NCI-H774 (cell line): Measurements from ENCODE around the gene ADGRG6.
"Not testable (repeated sequence)": the region's sequence is repeated elsewhere in the genome, so short reads cannot be mapped to it uniquely, and the experiment has no call there.

Experiments used
- DNase-seq: peaks from one replicate; lab custom pipeline; 2025; lab: John Stamatoyannopoulos, UW

The ADGRG6 gene

DNA sequence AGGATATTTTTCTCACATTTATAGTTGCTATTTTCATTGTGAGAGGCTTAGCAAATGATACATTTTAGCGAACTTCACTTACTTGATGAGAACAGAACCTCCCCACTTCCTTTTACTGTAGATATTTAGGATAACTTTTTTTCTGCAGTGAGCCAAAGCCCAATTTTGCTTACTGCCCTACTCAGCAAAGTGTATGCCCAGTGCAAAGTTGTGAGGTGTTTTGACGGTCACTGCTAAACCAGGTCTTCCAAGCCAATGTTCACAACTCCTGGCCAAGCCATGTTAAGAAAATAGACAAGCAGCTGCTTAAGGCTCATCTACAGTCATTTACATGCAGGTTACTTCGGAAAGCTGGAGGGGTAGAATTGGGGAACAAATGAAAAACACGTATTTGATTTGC is 144.8 kb downstream of the ADGRG6 start:
- DNase-seq, result no peak

DNA sequence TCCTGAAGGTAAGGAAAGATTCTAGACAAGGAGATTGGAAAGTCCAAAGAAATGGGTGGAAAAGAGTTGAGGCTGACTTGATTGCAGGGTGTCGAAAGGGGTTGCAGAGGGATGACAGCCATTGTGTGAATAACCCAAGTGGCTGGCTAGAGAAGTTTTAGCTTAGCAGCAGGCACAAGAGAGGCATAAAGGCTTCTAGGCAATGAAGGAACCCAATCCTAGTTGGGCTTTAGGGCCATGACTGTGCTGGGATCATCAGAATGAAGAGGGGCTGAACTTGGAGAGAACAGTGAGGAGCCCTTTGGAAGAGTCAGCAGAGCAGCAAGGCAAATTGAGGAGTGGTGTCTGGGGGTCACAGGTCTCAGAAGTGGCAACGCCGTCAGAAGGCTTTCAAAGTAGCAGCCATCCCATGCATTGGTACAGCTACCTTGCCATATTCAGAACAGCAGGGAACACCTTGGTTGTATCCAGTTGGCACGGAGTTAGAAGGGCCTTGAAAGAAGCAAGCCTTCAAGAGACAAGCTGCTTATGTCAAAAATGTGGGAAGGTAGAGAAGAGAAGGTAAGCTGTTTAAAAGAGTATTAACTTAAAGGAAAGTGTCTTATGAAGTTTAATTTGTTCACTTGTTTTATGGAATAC is 146.4 kb downstream of the ADGRG6 start:
- no peak for DNase-seq

DNA sequence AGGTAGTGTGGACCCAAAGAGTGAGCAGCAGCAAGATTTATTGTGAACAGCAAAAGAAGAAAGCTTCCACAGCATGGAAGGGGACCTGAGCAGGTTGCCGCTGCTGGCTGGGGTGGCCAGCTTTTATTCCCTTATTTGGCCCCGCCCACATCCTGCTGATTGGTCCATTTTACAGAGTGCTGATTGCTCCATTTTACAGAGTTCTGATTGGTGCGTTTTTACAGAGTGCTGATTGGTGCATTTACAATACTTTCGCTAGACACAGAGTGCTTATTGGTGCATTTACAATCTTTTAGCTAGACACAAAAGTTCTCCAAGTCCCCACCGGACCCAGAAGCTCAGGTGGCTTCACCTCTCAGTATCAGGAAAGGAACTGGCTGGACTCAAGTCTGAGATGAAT is 149.0 kb downstream of the ADGRG6 start:
- not testable (repeated sequence) for DNase-seq

DNA sequence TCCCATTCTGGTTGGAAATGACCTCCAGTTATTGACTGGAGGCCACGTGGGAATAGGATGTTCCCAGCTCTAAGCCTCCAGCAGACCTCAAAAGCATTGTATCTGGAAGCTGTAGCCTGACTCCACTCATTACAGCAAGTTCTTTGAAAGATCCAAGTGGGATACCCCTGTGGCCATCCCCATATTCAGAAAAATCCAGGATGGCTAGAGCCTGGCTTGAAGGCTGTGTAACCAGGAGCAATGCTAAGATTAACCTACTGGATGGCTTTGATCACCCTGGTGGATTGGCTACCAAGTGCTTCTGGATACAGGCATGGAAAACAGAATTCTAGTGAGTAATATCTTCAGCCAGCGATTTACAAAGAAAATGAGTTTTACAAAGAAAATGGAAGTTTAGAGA is 151.2 kb downstream of the ADGRG6 start:
- no peak for DNase-seq

DNA sequence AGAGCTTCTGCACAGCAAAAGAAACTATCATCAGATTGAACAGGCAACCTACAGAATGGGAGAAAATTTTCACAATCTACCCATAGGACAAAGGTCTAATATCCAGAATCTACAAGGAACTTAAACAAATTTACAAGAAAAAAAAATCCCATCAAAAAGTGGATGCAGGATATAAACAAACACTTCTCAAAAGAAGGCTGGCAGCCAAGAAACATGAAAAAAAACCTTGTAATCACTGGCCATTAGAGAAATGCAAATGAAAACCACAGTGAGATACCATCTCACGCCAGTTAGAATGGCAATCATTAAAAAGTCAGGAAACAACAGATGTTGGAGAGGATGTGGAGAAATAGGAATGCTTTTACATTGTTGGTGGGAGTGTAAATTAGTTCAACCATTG is 152.4 kb downstream of the ADGRG6 start:
- DNase-seq, result not testable (repeated sequence)

DNA sequence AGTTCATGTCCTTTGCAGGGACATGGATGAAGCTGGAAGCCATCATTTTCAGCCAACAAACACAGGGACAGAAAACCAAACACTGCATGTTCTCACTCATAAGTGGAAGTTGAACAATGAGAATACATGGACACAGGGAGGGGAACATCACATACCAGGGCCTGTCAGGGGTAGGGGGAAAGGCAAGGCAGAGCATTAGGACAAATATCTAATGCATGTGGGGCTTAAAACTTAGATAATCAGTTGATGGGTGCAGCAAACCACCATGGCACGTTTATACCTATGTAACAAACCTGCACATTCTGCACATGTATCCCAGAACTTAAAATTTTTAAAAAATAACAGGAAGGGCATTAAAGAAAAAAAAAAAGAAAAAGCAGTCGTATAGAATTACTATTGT is 153.0 kb downstream of the ADGRG6 start:
- DNase-seq, result not testable (repeated sequence)

DNA sequence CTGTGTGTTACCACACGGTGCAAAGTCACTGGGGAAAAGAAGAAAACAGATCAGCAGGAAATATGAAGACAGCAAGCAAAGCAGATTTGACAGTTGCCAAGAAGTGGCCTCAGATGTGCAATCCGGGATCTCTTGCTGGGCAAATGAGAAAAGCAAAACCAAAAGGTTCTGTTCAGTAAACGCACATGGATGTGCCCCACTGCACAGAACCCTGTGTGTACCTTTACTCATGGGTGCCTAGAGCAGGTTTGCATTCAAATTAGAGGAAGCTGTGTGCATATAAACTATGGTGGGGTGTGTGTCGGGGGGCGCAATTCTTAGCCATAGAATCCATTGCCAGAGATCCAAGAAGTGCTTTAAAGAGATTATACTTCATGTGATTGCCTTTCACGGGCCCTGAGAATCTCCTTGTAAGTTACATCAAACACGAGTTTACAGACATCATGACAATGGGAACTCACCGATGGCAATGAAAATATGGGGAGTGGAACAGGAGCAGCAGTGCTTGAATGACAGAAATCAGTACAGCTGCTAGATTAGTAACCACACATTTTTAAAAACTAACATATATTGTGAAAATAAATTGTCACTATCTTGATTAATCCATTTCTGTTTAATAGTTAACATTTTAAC is 154.3 kb downstream of the ADGRG6 start:
- DNase-seq, result no peak

DNA sequence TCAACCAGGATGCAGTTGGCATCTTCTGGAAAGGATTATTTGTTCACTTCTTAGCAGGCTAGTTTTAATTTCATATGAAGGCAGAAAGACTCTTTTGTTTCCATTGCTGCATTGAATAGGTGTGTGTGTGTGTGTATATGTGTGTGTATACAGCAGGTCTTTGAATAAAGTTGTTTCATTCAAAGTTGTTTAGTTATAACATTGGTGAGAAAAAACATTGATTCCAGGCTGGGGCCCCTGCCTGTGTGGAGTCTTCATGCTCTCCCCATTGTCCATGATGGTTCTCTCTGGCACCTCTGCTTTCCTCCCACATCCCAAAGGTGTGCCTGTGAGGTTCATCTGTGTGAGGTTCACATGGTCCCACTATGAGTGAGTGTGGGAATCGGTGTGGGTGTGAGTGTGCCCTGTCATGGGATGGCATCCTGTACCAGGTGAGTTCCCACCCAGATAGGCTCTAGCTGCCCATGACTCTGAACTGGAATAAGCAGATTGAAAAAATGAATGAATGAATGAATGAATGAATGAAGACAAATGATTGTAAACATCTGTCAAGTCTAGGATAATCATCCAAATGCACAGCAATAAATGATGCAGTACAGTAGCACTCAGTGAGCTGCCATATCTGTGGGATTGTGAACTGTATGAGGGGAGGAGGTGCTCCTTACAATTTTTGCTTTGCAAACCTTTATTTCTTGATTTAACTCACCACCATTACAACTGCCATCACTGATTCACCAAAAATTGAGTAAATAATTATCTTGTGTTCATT is 156.0 kb downstream of the ADGRG6 start:
- DNase-seq, result no peak

DNA sequence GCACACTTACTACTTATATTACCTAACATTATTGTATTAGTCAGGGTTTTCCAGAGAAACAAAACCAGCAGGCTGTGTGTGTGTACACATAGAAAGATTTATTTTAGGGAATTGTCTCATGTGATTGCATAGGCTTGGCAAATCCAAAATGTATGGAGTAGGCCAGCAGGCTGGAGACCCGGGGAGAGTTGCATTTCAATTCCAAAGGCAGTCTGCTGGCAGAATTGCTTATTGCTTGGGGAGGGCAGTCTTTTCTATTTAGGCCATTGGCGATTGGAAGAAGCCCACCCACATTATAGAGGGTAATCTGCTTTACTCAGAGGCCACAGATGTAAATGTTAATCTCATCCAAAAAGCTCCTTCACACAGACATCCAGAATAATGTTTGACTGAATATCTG is 157.0 kb downstream of the ADGRG6 start:
- DNase-seq, result no peak

DNA sequence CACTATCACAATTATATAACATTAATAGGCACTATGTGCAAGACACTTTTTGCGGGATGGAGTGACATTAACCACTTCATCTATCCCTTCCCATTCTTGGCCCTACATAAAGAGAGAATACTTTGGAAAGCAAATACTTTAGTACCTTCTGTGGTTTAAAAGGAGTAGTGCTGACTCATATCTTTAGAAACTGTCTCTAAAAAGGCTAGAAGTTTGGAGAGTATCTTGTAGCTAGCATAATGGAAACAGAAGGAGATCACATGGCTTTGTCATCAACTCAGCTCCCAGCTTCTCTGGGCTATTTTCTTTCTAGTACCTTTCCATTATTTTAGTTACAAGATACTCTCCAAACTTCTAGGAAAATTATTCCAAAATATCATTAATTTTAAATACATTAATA is 157.5 kb downstream of the ADGRG6 start:
- no peak for DNase-seq

DNA sequence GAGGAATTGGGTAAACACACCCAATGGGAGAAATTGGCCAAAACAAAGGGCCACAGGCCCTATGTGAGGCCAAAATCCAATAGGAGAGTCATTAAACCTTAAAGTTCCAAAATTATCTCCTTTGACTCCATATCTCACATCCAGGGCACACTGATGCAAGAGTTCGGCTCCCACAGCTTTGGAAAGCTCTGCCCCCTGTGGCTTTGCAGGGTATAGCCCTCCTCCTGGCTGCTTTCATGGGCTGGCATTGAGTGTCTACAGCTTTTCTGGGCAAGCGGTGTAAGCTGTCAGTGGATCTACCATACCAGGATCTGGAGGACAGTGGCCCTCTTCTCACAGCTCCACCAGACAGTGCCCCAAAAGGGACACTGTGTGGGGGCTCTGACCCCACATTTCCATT is 160.5 kb downstream of the ADGRG6 start:
- no peak for DNase-seq

DNA sequence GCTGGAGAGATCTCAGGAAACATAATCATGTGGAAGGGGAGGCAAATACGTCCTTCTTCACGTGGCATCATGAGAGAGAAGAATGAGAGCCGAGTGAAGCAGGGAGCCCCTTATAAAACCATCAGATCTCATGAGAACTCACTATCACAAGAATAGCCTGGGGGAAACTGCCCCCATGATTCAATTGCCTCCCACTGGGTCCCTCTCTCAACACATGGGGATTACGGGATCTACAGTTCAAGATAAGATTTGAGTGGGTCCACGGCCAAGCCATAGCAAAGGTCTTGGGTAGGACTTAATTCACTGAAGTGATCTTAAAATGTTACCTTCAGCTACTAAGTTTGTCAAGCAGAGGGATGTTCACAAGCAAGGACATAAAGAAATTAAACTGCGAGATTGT is 162.2 kb downstream of the ADGRG6 start:
- DNase-seq, result no peak

DNA sequence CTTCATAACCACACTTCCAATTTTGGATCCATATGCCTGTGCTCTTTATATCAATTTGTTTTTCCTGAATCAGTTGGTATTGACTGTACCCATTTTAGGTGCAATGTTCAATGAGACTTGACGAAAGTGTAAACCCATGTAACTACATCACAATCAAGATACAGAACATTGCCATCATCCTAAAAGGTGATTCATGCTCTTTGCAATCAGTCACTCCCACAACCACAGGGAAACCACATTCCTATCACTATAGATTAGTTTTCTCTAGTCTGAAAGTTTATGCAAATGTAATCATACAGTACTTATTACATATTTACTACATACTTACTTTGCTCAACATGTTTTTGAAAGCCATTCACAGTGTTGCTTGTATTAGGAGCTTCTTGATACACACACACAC is 167.4 kb downstream of the ADGRG6 start:
- no peak for DNase-seq

DNA sequence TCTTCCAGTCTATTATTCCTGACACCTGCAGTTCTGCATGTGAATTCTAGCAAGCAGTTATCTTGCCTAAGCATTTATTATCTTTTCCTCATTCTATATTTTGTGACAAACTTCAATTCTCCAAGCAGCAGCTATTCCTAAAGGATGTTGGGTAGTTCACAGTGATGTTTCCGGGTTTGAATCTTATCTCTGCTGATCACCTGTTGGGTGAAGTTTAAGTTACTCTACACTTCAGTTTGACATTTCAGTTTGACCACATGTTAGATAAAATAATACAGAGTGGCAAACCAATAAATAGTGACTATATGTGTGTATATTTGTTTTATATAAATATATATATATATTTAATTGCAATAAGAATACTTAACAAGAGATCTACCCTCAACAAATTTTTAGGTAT is 168.6 kb downstream of the ADGRG6 start:
- DNase-seq, result no peak

DNA sequence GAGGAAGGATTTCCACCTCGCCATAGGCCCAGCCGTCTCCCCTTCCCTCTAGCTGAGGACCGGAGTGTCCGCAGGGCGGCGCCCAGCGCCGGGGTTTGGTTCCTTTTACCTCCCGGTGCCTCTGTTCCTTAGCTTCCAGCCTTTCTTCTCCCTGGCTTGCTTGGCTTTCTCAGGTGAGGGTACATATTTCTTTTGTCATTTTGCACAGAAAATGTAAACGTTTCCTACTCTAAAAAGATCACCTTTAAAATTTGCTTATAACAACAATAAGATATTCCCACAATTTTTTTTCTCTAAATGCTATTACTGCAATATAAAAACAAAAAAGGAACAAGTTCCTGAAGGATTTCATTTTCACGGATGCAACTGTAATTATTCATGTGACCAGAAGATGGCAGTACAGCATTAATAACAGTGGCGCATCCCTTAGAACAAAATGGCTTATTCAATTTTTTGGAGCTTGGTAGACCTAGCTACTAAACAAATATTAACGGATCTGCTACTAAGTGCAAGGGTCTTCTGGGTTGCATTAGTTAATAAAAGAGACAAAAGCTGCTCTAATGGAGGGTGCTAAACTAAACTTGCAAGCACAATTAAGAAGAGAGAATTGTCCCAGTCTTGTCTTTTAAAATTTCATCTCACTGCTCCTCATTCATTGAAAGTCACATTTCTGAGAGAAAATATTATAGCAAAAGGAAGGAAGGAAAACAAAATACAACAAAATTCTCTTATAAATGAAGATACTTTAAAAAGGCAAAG is 172.9 kb downstream of the ADGRG6 start:
- DNase-seq, result peak; percentile 15

DNA sequence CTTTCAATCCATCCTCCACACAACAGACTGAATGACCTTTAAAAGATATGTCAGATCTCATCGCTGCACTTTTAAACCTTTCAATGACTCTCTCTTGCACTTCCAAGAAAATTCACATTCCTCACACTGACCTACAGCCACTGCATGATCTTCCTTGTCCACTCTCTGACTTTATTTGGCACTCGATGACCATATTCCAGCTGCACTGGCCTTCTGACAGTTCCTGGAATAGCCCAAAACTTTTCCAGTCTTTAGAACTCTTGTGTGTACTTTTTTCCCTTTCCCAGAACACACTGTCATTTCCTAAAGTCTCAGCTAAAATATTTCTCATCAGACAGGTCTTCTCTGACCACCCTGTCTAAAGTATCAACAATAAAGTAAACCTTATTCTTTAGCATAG is 174.6 kb downstream of the ADGRG6 start:
- no peak for DNase-seq

DNA sequence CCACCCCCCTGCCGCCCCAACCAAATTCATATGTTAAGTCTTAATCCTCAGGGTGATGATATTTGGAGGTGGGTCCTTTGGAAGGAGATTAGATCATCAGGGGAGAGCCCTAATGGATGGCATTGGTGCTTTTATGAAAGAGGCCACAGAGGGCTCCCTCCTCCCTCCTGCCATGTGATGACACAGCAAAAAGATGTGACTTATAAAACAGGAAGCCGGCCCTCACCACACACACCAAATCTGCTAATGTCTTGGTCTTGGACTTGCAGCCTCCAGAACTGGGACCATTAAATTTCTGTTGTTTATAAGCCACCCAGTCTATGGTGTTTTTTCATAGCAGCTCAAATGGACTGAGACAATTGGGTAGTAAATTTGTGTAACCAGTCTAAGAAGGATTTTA is 176.3 kb downstream of the ADGRG6 start:
- DNase-seq, result no peak

DNA sequence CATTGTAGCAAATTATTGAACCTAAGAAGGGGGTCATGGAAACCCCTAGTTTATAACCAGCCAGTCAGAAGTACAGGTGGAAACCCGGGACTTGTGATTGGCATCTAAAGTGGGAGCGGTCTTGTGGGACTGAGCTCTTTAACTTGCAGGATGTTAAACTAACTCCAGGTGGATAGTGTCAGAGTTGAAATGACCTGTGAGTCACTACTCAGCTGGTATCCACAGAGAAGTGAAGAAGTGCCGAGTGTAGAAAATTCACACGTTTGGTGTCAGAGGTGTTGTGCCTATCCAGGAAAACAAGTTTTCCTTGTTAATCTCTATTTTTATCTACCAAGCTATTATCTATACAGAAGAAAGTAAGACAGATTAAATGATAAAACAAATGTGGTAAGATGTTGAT is 179.7 kb downstream of the ADGRG6 start:
- DNase-seq, result no peak

DNA sequence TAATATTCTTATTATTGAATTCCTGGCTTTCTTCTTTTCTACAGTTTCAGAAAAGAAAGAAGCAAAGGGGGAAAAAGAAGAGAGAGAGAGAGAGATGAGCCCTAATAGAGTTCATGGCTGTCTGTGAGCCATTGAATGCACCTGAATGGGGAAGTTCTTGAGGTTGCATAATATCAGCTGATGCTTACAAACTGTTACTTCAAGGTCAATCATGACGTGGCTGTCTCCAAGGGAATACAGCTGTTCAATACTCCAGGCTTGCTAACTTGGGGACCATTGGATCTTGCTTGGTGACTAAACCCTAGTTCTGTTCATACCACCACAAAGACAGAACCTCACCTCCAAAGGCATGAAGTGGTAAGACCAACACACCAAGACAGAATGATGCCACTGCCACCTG is 180.4 kb downstream of the ADGRG6 start:
- DNase-seq, result no peak

DNA sequence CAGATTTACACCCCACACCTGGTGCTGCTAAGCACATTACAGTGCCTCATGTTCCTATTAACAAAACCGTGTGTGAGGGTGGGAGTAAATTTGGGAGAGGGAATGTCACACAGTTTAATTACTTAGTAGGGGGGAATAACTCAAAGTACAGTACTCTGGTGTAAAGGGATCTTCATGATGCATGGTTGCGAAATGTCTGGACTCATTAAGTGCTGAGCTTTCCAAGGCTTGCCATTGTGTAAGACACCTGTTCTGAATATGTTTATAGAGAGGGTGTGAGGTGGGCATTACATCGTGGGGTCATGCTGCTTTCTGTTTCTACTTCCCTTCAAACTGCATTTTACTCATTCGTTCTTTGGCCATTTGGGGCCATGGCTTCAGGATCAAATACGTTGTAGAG is 181.2 kb downstream of the ADGRG6 start:
- DNase-seq, result no peak

DNA sequence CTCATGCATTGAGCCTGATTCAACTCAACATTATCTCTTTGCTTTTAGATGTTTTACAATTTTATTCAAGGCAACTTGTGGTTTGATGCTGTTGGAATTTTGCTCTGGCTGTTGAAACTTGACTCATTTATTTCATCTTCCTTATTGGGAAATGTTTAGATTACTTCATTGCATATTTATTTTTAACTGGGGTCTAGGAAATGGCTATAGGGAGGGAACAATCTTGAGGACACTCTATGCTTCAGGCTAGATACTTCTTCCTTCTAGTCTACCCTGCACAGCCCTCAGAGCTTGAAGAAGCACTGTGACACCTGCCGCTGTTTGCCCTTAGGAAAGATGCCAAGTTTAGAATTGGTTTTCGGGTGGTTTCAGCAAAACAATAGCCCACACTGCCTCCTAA is 183.4 kb downstream of the ADGRG6 start:
- DNase-seq, result no peak

DNA sequence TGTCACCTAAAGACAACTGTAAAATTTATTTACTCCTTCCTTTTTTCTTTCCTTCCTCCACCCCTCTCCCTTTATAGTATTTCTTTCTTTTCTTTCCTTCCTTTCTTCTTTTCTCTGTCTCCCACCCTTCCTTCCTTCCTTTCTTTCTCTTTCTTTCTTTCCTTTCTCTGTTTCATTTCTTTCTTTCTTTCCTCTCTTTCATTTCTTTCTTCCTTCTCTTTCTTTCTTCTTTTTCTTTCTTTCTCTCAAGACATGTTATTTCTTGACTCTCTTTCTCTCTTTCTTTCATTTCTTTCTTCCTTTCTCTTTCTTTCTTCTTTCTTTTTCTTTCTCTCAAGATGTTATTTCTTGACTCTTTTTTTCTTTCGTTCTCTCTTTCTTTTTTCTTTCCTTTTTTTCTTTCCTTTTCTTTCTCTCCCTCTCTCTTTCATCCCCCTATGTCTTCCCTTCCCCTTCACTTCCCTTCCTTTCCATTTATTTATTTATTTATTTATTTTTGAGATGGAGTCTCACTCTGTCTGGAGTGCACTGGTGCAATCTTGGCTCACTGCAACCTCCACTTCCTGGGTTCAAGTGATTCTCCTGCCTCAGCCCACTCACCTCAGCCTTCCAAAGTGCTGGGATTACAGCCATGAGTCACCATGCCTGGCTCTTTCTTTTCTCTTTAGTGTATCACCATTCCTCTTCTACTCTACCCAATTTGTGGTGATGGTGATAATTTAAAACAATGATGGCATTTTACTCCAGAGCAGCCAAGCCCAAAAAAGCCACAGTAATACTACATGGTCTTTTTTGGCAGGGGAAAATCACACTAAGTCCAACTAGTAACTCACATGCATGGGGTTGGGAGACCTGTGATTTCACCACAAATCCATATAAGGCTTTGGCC is 188.2 kb downstream of the ADGRG6 start:
- DNase-seq, result no peak
